ENCODE results near the gene ACOT8. TPM values are rescaled to one million over a fixed set of nuclear protein-coding genes. Genes with fewer than 3 reads are reported as not detected.

ACOT8 gene
- total RNA-seq, 1 donor from 2014 or later, result 13.4 TPM

DNA sequence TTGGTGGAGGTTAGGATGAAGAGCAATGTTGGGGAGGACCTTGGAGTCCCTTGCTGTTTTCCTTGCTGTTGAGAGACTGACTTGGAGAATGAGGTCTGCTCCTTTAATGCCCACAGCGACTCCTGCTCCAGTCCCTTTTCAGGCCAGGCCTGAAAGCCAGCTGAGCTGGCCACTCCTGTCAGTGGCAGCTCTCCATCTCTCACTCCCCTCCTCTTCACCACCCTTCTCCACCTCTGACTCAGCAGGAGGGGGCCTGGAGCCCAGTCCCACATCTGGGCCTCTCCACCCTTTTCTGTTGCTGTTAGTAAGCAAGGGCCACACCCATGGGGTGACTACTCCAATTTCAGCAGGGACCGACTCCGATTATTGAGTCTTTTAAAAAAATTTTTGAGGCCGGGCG is 21.4 kb downstream of the ACOT8 start:
- TF ChIP-seq EZH2phosphoT487 (IDR thresholded peaks at IDR 0.05) (no peak), CTCF (IDR thresholded peaks at IDR 0.05) (no peak), EZH2 (IDR thresholded peaks at IDR 0.05) (no peak)
- Histone ChIP-seq H3K4me3 (no peak overlapping the region), H3K79me2 (ENCODE audit: low read depth) (peaks cover 10% of the 10 kb centered on the region), H3K9ac (no peak overlapping the region), H3K36me3 (no peaks in the 10 kb centered on the region), H3F3A (ENCODE audit: low read depth) (peaks cover 31% of the 10 kb centered on the region), H3K4me2 (no peak overlapping the region), H3K4me1 (peaks cover 13% of the 10 kb centered on the region), H4K20me1 (ENCODE audit: low read depth) (peaks cover 3% of the 10 kb centered on the region), H2AFZ (replicated peaks) (no peak overlapping the region), H3K27me3 (no peaks in the 10 kb centered on the region), H3K27ac (no peak overlapping the region), H3K9me3 (ENCODE audit: low read depth) (no peaks in the 10 kb centered on the region)
- Mint-ChIP-seq H3K27ac (no peak overlapping the region), H3K9me3 (no peaks in the 10 kb centered on the region), H3K4me1 (peaks cover 24% of the 10 kb centered on the region), H3K27me3 (ENCODE audit: insufficient read depth, low read depth) (no peaks in the 10 kb centered on the region), H3K36me3 (no peaks in the 10 kb centered on the region), H3K4me3 (peak overlapping the region; percentile 82)
- DNase-seq (ENCODE audit: low spot score), result no peak

DNA sequence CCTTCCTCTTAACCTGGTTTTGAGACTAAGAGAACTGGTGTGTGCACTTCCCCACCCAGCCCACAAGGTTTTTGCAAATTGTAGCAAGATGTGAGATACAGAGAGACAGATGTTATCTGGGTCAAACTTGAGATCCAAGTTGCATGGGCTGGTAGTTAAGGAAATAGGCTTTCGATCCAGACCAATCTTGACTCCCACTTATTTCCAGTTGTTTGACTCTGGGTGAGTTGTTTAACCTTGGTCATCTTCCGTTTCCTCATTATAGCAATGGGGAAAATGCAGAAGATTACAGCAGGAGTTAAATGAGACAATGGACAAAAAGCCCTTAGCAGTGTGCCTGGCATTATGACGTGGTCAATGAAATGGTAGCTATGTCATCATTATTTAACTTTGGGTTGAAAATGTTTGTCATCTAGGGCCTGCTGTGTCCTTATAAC is 21.8 kb downstream of the ACOT8 start:
- Histone ChIP-seq H3K4me1 (peaks cover 13% of the 10 kb centered on the region), H3F3A (ENCODE audit: low read depth) (peaks cover 31% of the 10 kb centered on the region), H3K79me2 (ENCODE audit: low read depth) (peaks cover 10% of the 10 kb centered on the region), H3K27ac (no peak overlapping the region), H3K9me3 (ENCODE audit: low read depth) (no peaks in the 10 kb centered on the region), H3K4me3 (no peak overlapping the region), H3K36me3 (no peaks in the 10 kb centered on the region), H4K20me1 (ENCODE audit: low read depth) (peaks cover 3% of the 10 kb centered on the region), H2AFZ (replicated peaks) (no peak overlapping the region), H3K4me2 (peak overlapping the region; percentile 79), H3K9ac (no peak overlapping the region), H3K27me3 (no peaks in the 10 kb centered on the region)
- DNase-seq (ENCODE audit: low spot score), result no peak
- Mint-ChIP-seq H3K9me3 (no peaks in the 10 kb centered on the region), H3K4me1 (peaks cover 24% of the 10 kb centered on the region), H3K36me3 (no peaks in the 10 kb centered on the region), H3K27me3 (ENCODE audit: insufficient read depth, low read depth) (peaks cover 3% of the 10 kb centered on the region), H3K4me3 (peak overlapping the region; percentile 82), H3K27ac (no peak overlapping the region)
- TF ChIP-seq CTCF (IDR thresholded peaks at IDR 0.05) (no peak), EZH2 (IDR thresholded peaks at IDR 0.05) (no peak), EZH2phosphoT487 (IDR thresholded peaks at IDR 0.05) (no peak)

- Mint-ChIP-seq H3K4me1 (peaks cover 24% of the 10 kb centered on the region), H3K9me3 (no peaks in the 10 kb centered on the region), H3K27me3 (ENCODE audit: insufficient read depth, low read depth) (peaks cover 4% of the 10 kb centered on the region), H3K27ac (no peak overlapping the region), H3K36me3 (no peaks in the 10 kb centered on the region), H3K4me3 (peak overlapping the region; percentile 82)
- no peak for DNase-seq (ENCODE audit: low spot score)
- Histone ChIP-seq H3K36me3 (no peaks in the 10 kb centered on the region), H2AFZ (replicated peaks) (no peak overlapping the region), H3F3A (ENCODE audit: low read depth) (peaks cover 31% of the 10 kb centered on the region), H3K9me3 (ENCODE audit: low read depth) (no peaks in the 10 kb centered on the region), H3K4me3 (peak overlapping the region; percentile 68), H4K20me1 (ENCODE audit: low read depth) (peaks cover 3% of the 10 kb centered on the region), H3K27me3 (no peaks in the 10 kb centered on the region), H3K27ac (no peak overlapping the region), H3K79me2 (ENCODE audit: low read depth) (peaks cover 10% of the 10 kb centered on the region), H3K9ac (no peak overlapping the region), H3K4me1 (peaks cover 13% of the 10 kb centered on the region), H3K4me2 (peak overlapping the region; percentile 79)
- TF ChIP-seq CTCF (IDR thresholded peaks at IDR 0.05) (no peak), EZH2 (IDR thresholded peaks at IDR 0.05) (no peak), EZH2phosphoT487 (IDR thresholded peaks at IDR 0.05) (no peak)
Observed at GRCh38 chr20:45834797-45835161, 22.4 kb downstream of the ACOT8 start.

All from neural progenitor cell (in vitro differentiated cells).